NCI-H2081 treated with DMSO at 0.1 percent for 48 hours (cell line): ENCODE measurements around the gene SKAP2.
A peak's percentile ranks its signal among the peaks of the same experiment; 100 is the strongest.

ENCODE experiments used
- DNase-seq: peaks from one replicate; lab custom pipeline; 2025; lab: John Stamatoyannopoulos, UW

The SKAP2 gene

GRCh38 chr7:26664735-26665416, 199.5 kb downstream of the SKAP2 start:
- no peak for DNase-seq

- DNase-seq: no peak
Observed at GRCh38 chr7:26664274-26664673, 200.1 kb downstream of the SKAP2 start.

- no peak for DNase-seq
Observed at GRCh38 chr7:26663874-26664273, 200.5 kb downstream of the SKAP2 start.

- DNase-seq: no peak
Observed at GRCh38 chr7:26662646-26663045, 201.7 kb downstream of the SKAP2 start.

- DNase-seq: no peak
Observed at GRCh38 chr7:26659121-26659520, 205.3 kb downstream of the SKAP2 start.

GRCh38 chr7:26658389-26659084, 205.9 kb downstream of the SKAP2 start:
- peak; percentile 89 for DNase-seq

- DNase-seq: peak; percentile 92
Observed at GRCh38 chr7:26657686-26658388, 206.6 kb downstream of the SKAP2 start.

GRCh38 chr7:26657206-26657641, 207.2 kb downstream of the SKAP2 start:
- peak; percentile 63 for DNase-seq

- DNase-seq: no peak
Observed at GRCh38 chr7:26656735-26657134, 207.7 kb downstream of the SKAP2 start.

GRCh38 chr7:26655781-26656180, 208.6 kb downstream of the SKAP2 start:
- DNase-seq: no peak

- no peak for DNase-seq
Observed at GRCh38 chr7:26653430-26654399, 210.7 kb downstream of the SKAP2 start.

- DNase-seq: no peak
Observed at GRCh38 chr7:26652401-26653100, 211.8 kb downstream of the SKAP2 start.

GRCh38 chr7:26650103-26650502, 214.3 kb downstream of the SKAP2 start:
- DNase-seq: no peak

GRCh38 chr7:26649388-26649787, 215.0 kb downstream of the SKAP2 start:
- DNase-seq: no peak

- no peak for DNase-seq
Observed at GRCh38 chr7:26648554-26648953, 215.8 kb downstream of the SKAP2 start.

- DNase-seq: no peak
Observed at GRCh38 chr7:26646336-26647048, 217.9 kb downstream of the SKAP2 start.

- no peak for DNase-seq
Observed at GRCh38 chr7:26645121-26645520, 219.3 kb downstream of the SKAP2 start.

GRCh38 chr7:26642416-26642815, 222.0 kb downstream of the SKAP2 start:
- DNase-seq: no peak

- DNase-seq: no peak
Observed at GRCh38 chr7:26639695-26640094, 224.7 kb downstream of the SKAP2 start.

GRCh38 chr7:26639111-26639510, 225.3 kb downstream of the SKAP2 start:
- no peak for DNase-seq

- DNase-seq: no peak
Observed at GRCh38 chr7:26638140-26638539, 226.2 kb downstream of the SKAP2 start.
